ENCODE data around the gene BCAS4.

BCAS4 gene

GRCh38 chr20:50915424-50915823 is 120.6 kb downstream of the BCAS4 start:
- DNase-seq, result no peak

GRCh38 chr20:50916257-50916656 is 121.4 kb downstream of the BCAS4 start:
- no peak for DNase-seq

- DNase-seq, result no peak
Measured at GRCh38 chr20:50916934-50917333, 122.1 kb downstream of the BCAS4 start.

GRCh38 chr20:50918403-50918802 is 123.5 kb downstream of the BCAS4 start:
- DNase-seq, result no peak

- DNase-seq, result no peak
Measured at GRCh38 chr20:50919567-50919966, 124.7 kb downstream of the BCAS4 start.

- no peak for DNase-seq
Measured at GRCh38 chr20:50920997-50921396, 126.1 kb downstream of the BCAS4 start.

- DNase-seq, result no peak
Measured at GRCh38 chr20:50921803-50922501, 127.1 kb downstream of the BCAS4 start.

- no peak for DNase-seq
Measured at GRCh38 chr20:50924261-50924920, 129.5 kb downstream of the BCAS4 start.

GRCh38 chr20:50926530-50926929 is 131.7 kb downstream of the BCAS4 start:
- no peak for DNase-seq
